Measurements from ENCODE around the gene TBC1D21. TPM values are rescaled to one million over a fixed set of nuclear protein-coding genes. Genes with fewer than 3 reads are reported as not detected.

TBC1D21 gene
- total RNA-seq, 1 donor from 2014 or later: not detected

DNA sequence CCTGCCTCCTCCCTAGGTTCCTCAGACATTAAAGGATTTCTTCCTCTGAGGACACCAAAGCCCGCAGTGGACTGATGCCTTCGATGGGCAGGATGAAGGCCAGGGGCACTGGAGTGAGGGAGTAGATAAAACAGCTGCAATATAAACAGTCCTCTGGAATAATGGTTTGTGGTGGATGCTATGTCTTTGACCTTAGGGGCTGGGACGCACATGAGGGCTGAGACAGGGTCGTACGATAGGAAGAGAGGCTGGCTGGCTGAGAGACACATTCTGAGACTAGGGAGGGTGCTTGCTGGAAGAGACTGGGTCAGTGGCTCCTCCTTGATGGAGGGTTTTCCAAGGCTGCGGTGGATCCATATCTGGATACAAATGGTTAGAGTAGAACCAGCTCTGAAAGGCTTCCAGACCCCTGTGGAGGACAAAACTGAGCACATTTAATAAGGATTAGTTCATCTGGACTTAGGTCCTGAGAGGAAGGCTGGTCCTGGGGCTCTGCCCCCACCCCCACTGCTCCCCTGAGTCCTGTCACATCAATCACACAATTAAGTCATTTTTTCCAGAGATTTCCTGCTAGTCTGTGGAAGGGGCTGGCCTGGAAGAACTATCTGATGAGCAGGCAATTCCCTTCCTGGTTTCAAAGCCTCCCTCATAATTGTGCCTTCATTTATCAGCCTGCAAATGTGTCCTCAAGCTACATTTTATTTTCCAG is 15.8 kb downstream of the TBC1D21 start:
- no peaks in the 10 kb centered on the region for H3K36me3 Mint-ChIP-seq (ENCODE audit: low read depth)
- intact Hi-C loops (cut with micrococcal nuclease): no loop called here
- no peak overlapping the region for H3K4me3 Mint-ChIP-seq
- no peaks in the 10 kb centered on the region for H3K4me1 Mint-ChIP-seq
- POLR2A ChIA-PET: no interaction called here
- DNase-seq (no peak), ATAC-seq (ENCODE audit: low read depth) (no peak)
- CTCF ChIA-PET: no interaction called here
- peaks cover 2% of the 10 kb centered on the region for H3K9me3 Mint-ChIP-seq
- H3K27me3 Mint-ChIP-seq: peaks cover 5% of the 10 kb centered on the region
- TF ChIP-seq, protein P1, sequence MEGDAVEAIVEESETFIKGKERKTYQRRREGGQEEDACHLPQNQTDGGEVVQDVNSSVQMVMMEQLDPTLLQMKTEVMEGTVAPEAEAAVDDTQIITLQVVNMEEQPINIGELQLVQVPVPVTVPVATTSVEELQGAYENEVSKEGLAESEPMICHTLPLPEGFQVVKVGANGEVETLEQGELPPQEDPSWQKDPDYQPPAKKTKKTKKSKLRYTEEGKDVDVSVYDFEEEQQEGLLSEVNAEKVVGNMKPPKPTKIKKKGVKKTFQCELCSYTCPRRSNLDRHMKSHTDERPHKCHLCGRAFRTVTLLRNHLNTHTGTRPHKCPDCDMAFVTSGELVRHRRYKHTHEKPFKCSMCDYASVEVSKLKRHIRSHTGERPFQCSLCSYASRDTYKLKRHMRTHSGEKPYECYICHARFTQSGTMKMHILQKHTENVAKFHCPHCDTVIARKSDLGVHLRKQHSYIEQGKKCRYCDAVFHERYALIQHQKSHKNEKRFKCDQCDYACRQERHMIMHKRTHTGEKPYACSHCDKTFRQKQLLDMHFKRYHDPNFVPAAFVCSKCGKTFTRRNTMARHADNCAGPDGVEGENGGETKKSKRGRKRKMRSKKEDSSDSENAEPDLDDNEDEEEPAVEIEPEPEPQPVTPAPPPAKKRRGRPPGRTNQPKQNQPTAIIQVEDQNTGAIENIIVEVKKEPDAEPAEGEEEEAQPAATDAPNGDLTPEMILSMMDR (IDR thresholded peaks at IDR 0.05): no peak
- no peak overlapping the region for H3K27ac Mint-ChIP-seq

GRCh38 chr15:73889762-73890124 is 16.4 kb downstream of the TBC1D21 start:
- Mint-ChIP-seq H3K27me3 (peaks cover 5% of the 10 kb centered on the region), H3K4me3 (no peak overlapping the region), H3K9me3 (peaks cover 2% of the 10 kb centered on the region), H3K27ac (no peak overlapping the region), H3K36me3 (ENCODE audit: low read depth) (no peaks in the 10 kb centered on the region), H3K4me1 (no peaks in the 10 kb centered on the region)
- TF ChIP-seq, protein P1 (IDR thresholded peaks at IDR 0.05): no peak
- DNase-seq (no peak), ATAC-seq (ENCODE audit: low read depth) (no peak)
- ChIA-PET CTCF (no interaction called here), POLR2A (no interaction called here)
- intact Hi-C loops (cut with micrococcal nuclease): no loop called here

GRCh38 chr15:73891328-73892315 is 18.3 kb downstream of the TBC1D21 start:
- Mint-ChIP-seq H3K4me3 (no peak overlapping the region), H3K27me3 (peaks cover 5% of the 10 kb centered on the region), H3K27ac (no peak overlapping the region), H3K36me3 (ENCODE audit: low read depth) (no peaks in the 10 kb centered on the region), H3K9me3 (peaks cover 2% of the 10 kb centered on the region), H3K4me1 (no peaks in the 10 kb centered on the region)
- TF ChIP-seq, protein P1 (IDR thresholded peaks at IDR 0.05): no peak
- intact Hi-C loops (cut with micrococcal nuclease): no loop called here
- ATAC-seq (ENCODE audit: low read depth) (no peak), DNase-seq (no peak)
- POLR2A ChIA-PET: no interaction called here
- CTCF ChIA-PET: no interaction called here

DNA sequence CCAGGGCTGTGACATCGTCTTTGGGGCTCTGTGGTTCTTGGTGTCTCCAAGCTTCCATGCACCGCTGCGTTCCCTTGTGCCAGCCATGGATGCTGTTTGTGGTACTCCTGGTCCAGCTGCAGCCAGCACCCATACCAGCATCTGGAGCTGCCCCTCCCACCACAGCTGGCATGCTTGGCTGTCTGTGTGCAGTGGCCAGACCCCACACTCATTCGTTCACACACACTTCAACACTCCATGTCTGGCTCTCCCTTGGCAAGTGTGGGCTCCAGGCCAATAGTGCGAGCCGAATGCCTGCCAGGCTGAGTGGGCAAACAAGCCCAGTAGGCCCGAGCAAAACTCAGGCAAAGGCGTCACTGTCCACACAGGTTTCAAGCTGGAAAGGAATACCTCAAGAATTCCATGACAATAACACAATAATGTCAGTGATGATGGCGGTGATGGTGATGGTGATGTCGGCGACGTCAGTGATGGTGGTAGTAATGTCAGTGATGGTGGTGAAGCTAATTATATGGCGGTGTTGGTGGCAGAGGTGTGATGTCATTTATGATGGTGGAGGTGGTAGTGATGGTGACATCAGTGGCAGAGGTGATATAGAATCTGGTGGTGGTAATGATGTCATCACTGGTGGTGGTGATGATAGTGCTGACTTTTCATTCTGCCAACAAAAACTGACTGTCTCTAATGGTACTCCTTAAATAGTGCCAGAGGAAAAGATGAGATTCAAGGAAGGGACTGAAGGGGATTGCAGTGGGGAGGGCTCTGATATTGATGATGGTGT is 19.3 kb downstream of the TBC1D21 start:
- intact Hi-C loops (cut with micrococcal nuclease): no loop called here
- CTCF ChIA-PET: no interaction called here
- H3K9me3 Mint-ChIP-seq: peaks cover 2% of the 10 kb centered on the region

More for the DNA sequence above, 19.3 kb downstream of the TBC1D21 start:
- TF ChIP-seq, protein P1 (IDR thresholded peaks at IDR 0.05): no peak
- Mint-ChIP-seq H3K4me3 (no peak overlapping the region), H3K27me3 (peaks cover 3% of the 10 kb centered on the region), H3K36me3 (ENCODE audit: low read depth) (no peaks in the 10 kb centered on the region), H3K4me1 (no peaks in the 10 kb centered on the region), H3K27ac (no peak overlapping the region)
- DNase-seq (no peak), ATAC-seq (ENCODE audit: low read depth) (no peak)
- POLR2A ChIA-PET: no interaction called here
